IPS-20b (cell line): ENCODE data around the gene FBXO15.

Experiments
- H3K27ac ChIP-seq: one replicate; pipeline ENCODE4 v1.5.1; 2013; ENCODE audit warnings: low read length
- H3K27me3 ChIP-seq: 2 replicates; pipeline ENCODE4 v1.6.1; 2013; ENCODE audit warnings: mild to moderate bottlenecking, low read length, inconsistent platforms; ENCODE audit not compliant: insufficient read depth
- H3K36me3 ChIP-seq: 2 replicates; pipeline ENCODE4 v1.6.1; 2013; ENCODE audit warnings: low read depth, mild to moderate bottlenecking, inconsistent platforms, low read length, moderate library complexity; ENCODE audit not compliant: insufficient read depth
- H3K4me1 ChIP-seq: 2 replicates; pipeline ENCODE4 v1.6.1; 2013; ENCODE audit warnings: mild to moderate bottlenecking, control low read depth, inconsistent platforms, low read length, moderate library complexity; ENCODE audit not compliant: insufficient read depth
- H3K4me3 ChIP-seq: 2 replicates; pipeline ENCODE4 v1.5.1; 2013; ENCODE audit warnings: mild to moderate bottlenecking, low read length, inconsistent platforms
- H3K9ac ChIP-seq: 2 replicates; pipeline ENCODE4 v1.6.1; 2013; ENCODE audit warnings: low read depth, mild to moderate bottlenecking, inconsistent platforms, low read length, moderate library complexity
- H3K9me3 ChIP-seq: 2 replicates; pipeline ENCODE4 v1.6.1; 2013; ENCODE audit warnings: mild to moderate bottlenecking, low read depth, low read length, inconsistent platforms; ENCODE audit not compliant: insufficient read depth

FBXO15 gene

GRCh38 chr18:74029161-74029560 lies 118.5 kb downstream of the FBXO15 start:
- no peaks in the 10 kb centered on the region for H3K36me3 ChIP-seq
- no peaks in the 10 kb centered on the region for H3K27me3 ChIP-seq
- H3K9me3 ChIP-seq = no peaks in the 10 kb centered on the region
- no peak overlapping the region for H3K4me3 ChIP-seq
- H3K4me1 ChIP-seq = no peaks in the 10 kb centered on the region
- no peak overlapping the region for H3K9ac ChIP-seq
- H3K27ac ChIP-seq = no peak overlapping the region
